MV-4-11 (cell line): ENCODE results near the gene E2F6.

ENCODE experiments used
- DNase-seq: peaks from one replicate; lab custom pipeline; 2025; lab: John Stamatoyannopoulos, UW

The E2F6 gene

GRCh38 chr2:11465485-11466306 is at the start of gene E2F6:
Gene E2F6 (minus strand): TSS chr2:11466161. CDS start chr2:11465879, 282 bp downstream.
- peak; percentile 83 for DNase-seq

- DNase-seq = no peak
Observed at GRCh38 chr2:11515490-11515981, 49.6 kb upstream of the E2F6 start.

GRCh38 chr2:11514904-11515303 is 48.9 kb upstream of the E2F6 start:
- DNase-seq = no peak

GRCh38 chr2:11514081-11514730 is 48.2 kb upstream of the E2F6 start:
- DNase-seq = no peak

- DNase-seq = no peak
Observed at GRCh38 chr2:11513319-11513718, 47.4 kb upstream of the E2F6 start.

- no peak for DNase-seq
Observed at GRCh38 chr2:11512431-11512830, 46.5 kb upstream of the E2F6 start.

- DNase-seq = no peak
Observed at GRCh38 chr2:11509657-11510360, 43.8 kb upstream of the E2F6 start.

GRCh38 chr2:11508279-11508678 is 42.3 kb upstream of the E2F6 start:
- no peak for DNase-seq

- no peak for DNase-seq
Observed at GRCh38 chr2:11507517-11507916, 41.6 kb upstream of the E2F6 start.

- no peak for DNase-seq
Observed at GRCh38 chr2:11506611-11506969, 40.6 kb upstream of the E2F6 start.

- no peak for DNase-seq
Observed at GRCh38 chr2:11505652-11506610, 40.0 kb upstream of the E2F6 start.

- DNase-seq = no peak
Observed at GRCh38 chr2:11503354-11503927, 37.5 kb upstream of the E2F6 start.

- no peak for DNase-seq
Observed at GRCh38 chr2:11502740-11503292, 36.9 kb upstream of the E2F6 start.

GRCh38 chr2:11500702-11501303 is 34.8 kb upstream of the E2F6 start:
- no peak for DNase-seq

- DNase-seq = no peak
Observed at GRCh38 chr2:11499081-11499743, 33.3 kb upstream of the E2F6 start.

GRCh38 chr2:11498543-11499034 is 32.6 kb upstream of the E2F6 start:
- DNase-seq = peak; percentile 11

- peak; percentile 27 for DNase-seq
Observed at GRCh38 chr2:11495844-11496681, 30.1 kb upstream of the E2F6 start.

- DNase-seq = no peak
Observed at GRCh38 chr2:11494310-11494709, 28.3 kb upstream of the E2F6 start.

GRCh38 chr2:11493282-11493681 is 27.3 kb upstream of the E2F6 start:
- no peak for DNase-seq
